ENCODE data around the gene ANXA11. TPM values are rescaled to one million over a fixed set of nuclear protein-coding genes. Genes with fewer than 3 reads are reported as not detected.
A peak's percentile ranks its signal among the peaks of the same experiment; 100 is the strongest.
"Not testable (repeated sequence)": the region's sequence is repeated elsewhere in the genome, so short reads cannot be mapped to it uniquely, and the experiment has no call there.

Gene ANXA11
- total RNA-seq, 2 donors from 2014 or later = 104 to 134 TPM

DNA sequence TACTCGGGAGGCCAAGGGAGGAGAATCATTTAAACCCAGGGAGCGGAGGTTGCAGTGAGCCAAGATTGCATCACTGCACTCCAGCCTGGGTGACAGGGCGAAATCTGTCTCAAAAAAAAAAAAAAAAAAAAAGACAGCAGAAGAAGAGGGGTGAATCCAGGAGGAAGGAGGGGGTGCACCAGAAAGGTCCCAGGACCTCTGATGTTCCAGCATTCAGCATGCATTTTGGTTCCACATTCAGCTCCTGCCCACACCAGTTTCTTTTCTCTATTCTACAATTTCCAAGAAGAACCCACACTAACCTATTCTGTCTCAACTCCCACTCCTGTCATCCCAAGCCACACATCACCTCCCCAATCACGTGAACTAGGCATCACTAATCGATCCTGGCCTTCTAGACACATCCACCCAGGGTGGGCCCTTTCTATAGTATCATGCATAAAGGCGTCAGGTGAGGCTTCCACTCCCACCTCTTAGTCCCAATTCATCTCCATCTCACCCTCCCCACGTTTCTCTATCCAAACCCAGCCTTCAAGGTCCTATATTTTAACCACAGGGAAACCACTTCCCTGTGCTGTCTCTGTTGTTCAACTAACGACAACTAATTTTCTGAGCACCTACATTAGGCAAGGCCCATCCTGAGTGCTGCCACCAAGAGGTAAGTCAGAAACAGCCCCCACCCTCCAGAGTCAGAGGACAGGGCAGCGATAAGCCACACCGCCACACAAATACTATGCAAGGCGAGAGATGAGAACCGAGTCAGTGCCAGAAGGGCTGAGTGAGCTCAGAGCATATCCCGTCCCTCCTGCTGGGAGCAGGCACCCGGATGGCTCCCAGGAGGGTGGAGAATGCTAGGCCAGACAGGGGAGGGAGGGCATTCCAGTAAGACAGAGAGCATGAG, 2.2 kb downstream of the ANXA11 start:
- H3K27ac Mint-ChIP-seq = peak overlapping the region; percentile 95
- peaks cover 40% of the 10 kb centered on the region for H3K4me1 Mint-ChIP-seq
- H3K4me3 ChIP-seq (ENCODE audit: low read length) = peak overlapping the region; percentile 95
- no peaks in the 10 kb centered on the region for H3K9me3 ChIP-seq (ENCODE audit: control insufficient read depth, low read length)
- peak overlapping the region; percentile 76 for H3K4me3 Mint-ChIP-seq
- no peaks in the 10 kb centered on the region for H3K27me3 Mint-ChIP-seq (ENCODE audit: insufficient read depth)
- peaks cover 3% of the 10 kb centered on the region for H3K4me1 ChIP-seq (ENCODE audit: control insufficient read depth, insufficient read depth, low read length)
- no peaks in the 10 kb centered on the region for H3K27me3 ChIP-seq (ENCODE audit: control insufficient read depth, insufficient read depth, low read length, poor library complexity, severe bottlenecking)
- H3K36me3 Mint-ChIP-seq (ENCODE audit: low read depth) = no peaks in the 10 kb centered on the region
- no peak overlapping the region for H3K27ac ChIP-seq (ENCODE audit: low read depth, low read length)
- no peaks in the 10 kb centered on the region for H3K9me3 Mint-ChIP-seq
- 66 to 77% methylated on average over 13 to 14 of the region's 14 CpGs for WGBS, 2 experiments (ENCODE audit: insufficient coverage in 1 of 2, insufficient read length in 1 of 2)
- TF ChIP-seq, protein P1, sequence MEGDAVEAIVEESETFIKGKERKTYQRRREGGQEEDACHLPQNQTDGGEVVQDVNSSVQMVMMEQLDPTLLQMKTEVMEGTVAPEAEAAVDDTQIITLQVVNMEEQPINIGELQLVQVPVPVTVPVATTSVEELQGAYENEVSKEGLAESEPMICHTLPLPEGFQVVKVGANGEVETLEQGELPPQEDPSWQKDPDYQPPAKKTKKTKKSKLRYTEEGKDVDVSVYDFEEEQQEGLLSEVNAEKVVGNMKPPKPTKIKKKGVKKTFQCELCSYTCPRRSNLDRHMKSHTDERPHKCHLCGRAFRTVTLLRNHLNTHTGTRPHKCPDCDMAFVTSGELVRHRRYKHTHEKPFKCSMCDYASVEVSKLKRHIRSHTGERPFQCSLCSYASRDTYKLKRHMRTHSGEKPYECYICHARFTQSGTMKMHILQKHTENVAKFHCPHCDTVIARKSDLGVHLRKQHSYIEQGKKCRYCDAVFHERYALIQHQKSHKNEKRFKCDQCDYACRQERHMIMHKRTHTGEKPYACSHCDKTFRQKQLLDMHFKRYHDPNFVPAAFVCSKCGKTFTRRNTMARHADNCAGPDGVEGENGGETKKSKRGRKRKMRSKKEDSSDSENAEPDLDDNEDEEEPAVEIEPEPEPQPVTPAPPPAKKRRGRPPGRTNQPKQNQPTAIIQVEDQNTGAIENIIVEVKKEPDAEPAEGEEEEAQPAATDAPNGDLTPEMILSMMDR (conservative IDR thresholded peaks at IDR 0.05) = peak; percentile 59
- DNase-seq = peak; percentile 90
- H3K9ac ChIP-seq (ENCODE audit: extremely low read depth, low read length, poor library complexity, severe bottlenecking) = no peak overlapping the region
- H3K36me3 ChIP-seq (ENCODE audit: control insufficient read depth, insufficient read depth, low read length) = peaks cover 7% of the 10 kb centered on the region

DNA sequence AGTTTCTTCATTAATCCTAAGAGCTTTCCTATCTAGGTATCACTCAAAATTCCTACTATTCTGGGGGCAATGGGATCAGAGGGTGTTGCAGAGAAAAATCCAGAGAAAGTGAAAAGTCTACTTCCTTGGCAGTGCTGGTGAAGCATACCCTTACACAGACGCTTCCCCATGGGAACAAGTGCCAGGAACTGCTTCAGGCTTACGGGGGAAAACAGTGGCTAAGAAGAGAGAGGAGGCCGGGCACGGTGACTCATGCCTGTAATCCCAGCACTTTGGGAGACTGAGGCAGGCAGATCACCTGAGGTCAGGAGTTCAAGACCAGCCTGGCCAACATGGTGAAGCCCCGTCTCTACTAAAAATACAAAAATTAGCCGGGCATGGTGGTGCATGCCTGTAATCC, 2.8 kb downstream of the ANXA11 start:
- not testable (repeated sequence) for H3K27me3 Mint-ChIP-seq (ENCODE audit: insufficient read depth); H3K27me3 ChIP-seq (ENCODE audit: control insufficient read depth, insufficient read depth, low read length, poor library complexity, severe bottlenecking); H3K36me3 Mint-ChIP-seq (ENCODE audit: low read depth); H3K4me3 ChIP-seq (ENCODE audit: low read length); H3K36me3 ChIP-seq (ENCODE audit: control insufficient read depth, insufficient read depth, low read length); H3K9me3 ChIP-seq (ENCODE audit: control insufficient read depth, low read length); H3K27ac ChIP-seq (ENCODE audit: low read depth, low read length); H3K4me3 Mint-ChIP-seq; H3K9me3 Mint-ChIP-seq; DNase-seq; H3K4me1 ChIP-seq (ENCODE audit: control insufficient read depth, insufficient read depth, low read length); H3K27ac Mint-ChIP-seq; H3K9ac ChIP-seq (ENCODE audit: extremely low read depth, low read length, poor library complexity, severe bottlenecking)
- 94 to 96% methylated on average over 4 to 6 of the region's 6 CpGs for WGBS, 2 experiments (ENCODE audit: insufficient coverage in 1 of 2, insufficient read length in 1 of 2)
- H3K4me1 Mint-ChIP-seq = peaks cover 38% of the 10 kb centered on the region

DNA sequence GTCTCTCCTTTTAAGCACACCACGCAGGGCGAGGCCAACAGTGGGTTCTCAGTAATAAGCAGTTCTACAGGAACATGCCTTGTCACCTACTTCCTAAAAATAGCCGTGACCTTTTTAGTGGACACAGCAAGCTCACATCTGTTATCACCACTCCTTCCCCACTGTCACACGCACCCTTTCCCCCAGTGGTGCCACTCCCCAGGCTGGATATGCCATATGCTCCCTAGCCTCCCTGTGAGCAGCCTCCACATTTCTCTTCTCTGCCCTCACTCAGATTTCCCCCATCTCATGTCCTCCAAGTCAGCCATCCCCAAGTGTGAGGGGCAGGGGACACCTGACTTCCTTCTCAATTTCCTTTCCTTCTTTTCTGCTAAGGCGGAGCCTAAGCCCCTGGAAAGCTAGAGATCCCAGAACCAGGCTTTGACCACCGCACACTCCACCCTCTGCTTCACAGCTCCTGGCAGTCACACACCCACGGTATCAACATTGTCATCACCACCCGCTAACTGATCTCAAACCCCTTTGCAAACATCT, 3.7 kb downstream of the ANXA11 start:
- H3K36me3 Mint-ChIP-seq (ENCODE audit: low read depth) = no peaks in the 10 kb centered on the region
- H3K9ac ChIP-seq (ENCODE audit: extremely low read depth, low read length, poor library complexity, severe bottlenecking) = no peak overlapping the region
- no peaks in the 10 kb centered on the region for H3K9me3 Mint-ChIP-seq
- no peak overlapping the region for H3K4me3 ChIP-seq (ENCODE audit: low read length)
- H3K27ac Mint-ChIP-seq = no peak overlapping the region
- no peaks in the 10 kb centered on the region for H3K27me3 ChIP-seq (ENCODE audit: control insufficient read depth, insufficient read depth, low read length, poor library complexity, severe bottlenecking)
- H3K36me3 ChIP-seq (ENCODE audit: control insufficient read depth, insufficient read depth, low read length) = peaks cover 7% of the 10 kb centered on the region
- H3K4me1 Mint-ChIP-seq = peaks cover 45% of the 10 kb centered on the region
- DNase-seq = no peak
- H3K4me1 ChIP-seq (ENCODE audit: control insufficient read depth, insufficient read depth, low read length) = peaks cover 9% of the 10 kb centered on the region
- H3K27me3 Mint-ChIP-seq (ENCODE audit: insufficient read depth) = no peaks in the 10 kb centered on the region
- WGBS, 2 experiments (ENCODE audit: insufficient coverage in 1 of 2, insufficient read length in 1 of 2) = 89 to 95% methylated on average over 4 to 8 of the region's 8 CpGs
- TF ChIP-seq, protein P1 (conservative IDR thresholded peaks at IDR 0.05) = no peak
- no peaks in the 10 kb centered on the region for H3K9me3 ChIP-seq (ENCODE audit: control insufficient read depth, low read length)
- H3K4me3 Mint-ChIP-seq = no peak overlapping the region
- no peak overlapping the region for H3K27ac ChIP-seq (ENCODE audit: low read depth, low read length)

Data from endodermal cell (in vitro differentiated cells).